NB4 (cell line): ENCODE results near the gene RNF220.

Experiments
- MAX ChIP-seq: IDR thresholded peaks from 2 replicates; pipeline ENCODE4 v1.6.1; 2011; ENCODE audit warnings: low read depth, low read length
- POLR2A ChIP-seq: IDR thresholded peaks from 2 replicates; pipeline ENCODE4 v1.6.1; 2011; ENCODE audit warnings: mild to moderate bottlenecking; ENCODE audit not compliant: insufficient read length; ENCODE audit errors: extremely low read depth
- TF ChIP-seq, protein P1 (sequence below): IDR thresholded peaks from one replicate; pipeline ENCODE4 v1.5.1; 2012; ENCODE audit warnings: low read depth, low read length

GRCh38 chr1:44646261-44647110 lies 241.4 kb downstream of the RNF220 start:
- TF ChIP-seq POLR2A = no peak
- TF ChIP-seq, protein P1, sequence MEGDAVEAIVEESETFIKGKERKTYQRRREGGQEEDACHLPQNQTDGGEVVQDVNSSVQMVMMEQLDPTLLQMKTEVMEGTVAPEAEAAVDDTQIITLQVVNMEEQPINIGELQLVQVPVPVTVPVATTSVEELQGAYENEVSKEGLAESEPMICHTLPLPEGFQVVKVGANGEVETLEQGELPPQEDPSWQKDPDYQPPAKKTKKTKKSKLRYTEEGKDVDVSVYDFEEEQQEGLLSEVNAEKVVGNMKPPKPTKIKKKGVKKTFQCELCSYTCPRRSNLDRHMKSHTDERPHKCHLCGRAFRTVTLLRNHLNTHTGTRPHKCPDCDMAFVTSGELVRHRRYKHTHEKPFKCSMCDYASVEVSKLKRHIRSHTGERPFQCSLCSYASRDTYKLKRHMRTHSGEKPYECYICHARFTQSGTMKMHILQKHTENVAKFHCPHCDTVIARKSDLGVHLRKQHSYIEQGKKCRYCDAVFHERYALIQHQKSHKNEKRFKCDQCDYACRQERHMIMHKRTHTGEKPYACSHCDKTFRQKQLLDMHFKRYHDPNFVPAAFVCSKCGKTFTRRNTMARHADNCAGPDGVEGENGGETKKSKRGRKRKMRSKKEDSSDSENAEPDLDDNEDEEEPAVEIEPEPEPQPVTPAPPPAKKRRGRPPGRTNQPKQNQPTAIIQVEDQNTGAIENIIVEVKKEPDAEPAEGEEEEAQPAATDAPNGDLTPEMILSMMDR = no peak
- TF ChIP-seq MAX = no peak
